Fibroblast of lung (primary cell): Measurements from ENCODE around the gene RAB8B. TPM values are rescaled to one million over a fixed set of nuclear protein-coding genes. Genes with fewer than 3 reads are reported as not detected.

Source experiments
- DNase-seq, 2 donors: peaks; one replicate each; pipeline versions ENCODE4 v3.0.0 to v3.0.0-alpha.2; 2010; ENCODE audit warnings: low read depth in 2 of 2
- H2AFZ ChIP-seq: 2 replicates; pipeline ENCODE4 v1.5.1; 2012; ENCODE audit warnings: low read length, control low read depth, inconsistent platforms
- H3K27ac ChIP-seq: 2 replicates; pipeline ENCODE4 v1.5.1; 2011; ENCODE audit warnings: low read length, control low read depth; ENCODE audit not compliant: insufficient read depth
- H3K27me3 ChIP-seq: 2 replicates; pipeline ENCODE4 v1.5.1; 2011; ENCODE audit warnings: mild to moderate bottlenecking, low read length; ENCODE audit not compliant: control insufficient read depth, insufficient read depth
- H3K36me3 ChIP-seq: 2 replicates; pipeline ENCODE4 v1.5.1; 2011; ENCODE audit warnings: low read length; ENCODE audit not compliant: control insufficient read depth, insufficient read depth
- H3K4me1 ChIP-seq: 2 replicates; pipeline ENCODE4 v1.5.1; 2011; ENCODE audit warnings: low read length; ENCODE audit not compliant: control insufficient read depth, insufficient read depth; ENCODE audit errors: extremely low read depth
- H3K4me2 ChIP-seq: 2 replicates; pipeline ENCODE4 v1.5.1; 2011; ENCODE audit warnings: low read length, control low read depth; ENCODE audit not compliant: insufficient read depth; ENCODE audit errors: extremely low read depth
- H3K4me3 ChIP-seq, 4 experiments: fragments of 200-600 bp in 1 of 4; sonication (generic) in 1 of 4; replicated peaks in 1 of 4; 2 replicates each; pipeline ENCODE4 v1.5.1; 2011 to 2016; ENCODE audit warnings: low read length in 4 of 4, low read depth in 3 of 4, mild to moderate bottlenecking in 3 of 4, control low read depth in 2 of 4, inconsistent platforms in 1 of 4, mixed read lengths in 1 of 4; ENCODE audit not compliant: insufficient read depth in 1 of 4; ENCODE audit errors: control extremely low read depth in 1 of 4
- H3K79me2 ChIP-seq: 2 replicates; pipeline ENCODE4 v1.5.1; 2012; ENCODE audit warnings: mild to moderate bottlenecking, low read length, inconsistent platforms; ENCODE audit not compliant: control insufficient read depth, insufficient read depth
- H3K9ac ChIP-seq: 2 replicates; pipeline ENCODE4 v1.5.1; 2011; ENCODE audit warnings: mild to moderate bottlenecking, low read length, control low read depth; ENCODE audit not compliant: insufficient read depth
- H3K9me3 ChIP-seq: 2 replicates; pipeline ENCODE4 v1.5.1; 2012; ENCODE audit warnings: low read depth, low read length; ENCODE audit not compliant: control insufficient read depth, insufficient read depth
- H4K20me1 ChIP-seq: 2 replicates; pipeline ENCODE4 v1.5.1; 2011; ENCODE audit warnings: low read length; ENCODE audit not compliant: control insufficient read depth, insufficient read depth; ENCODE audit errors: extremely low read depth
- EZH2 ChIP-seq: IDR thresholded peaks from 2 replicates; pipeline ENCODE4 v1.5.1; 2012; ENCODE audit warnings: low read length, control low read depth, mild to moderate bottlenecking; ENCODE audit errors: missing control alignments
- polyA plus RNA-seq, 2 donors: library from polyadenylated mRNA; depleted of rRNA in 1 of 2; stranded (reverse) in 1 of 2; unstranded in 1 of 2; fragments of >200 nt; gene quantifications; 2 replicates each; pipeline ENCODE4 v1.2.1, GENCODE V29; 2011 to 2012; ENCODE audit warnings: missing spikeins in 1 of 2
- total RNA-seq: library from RNA; depleted of rRNA; stranded (reverse); fragments of >200 nt; gene quantifications from 2 replicates; pipeline ENCODE4 v1.2.1, GENCODE V29; 2014
- TF ChIP-seq, protein P1 (sequence below), 2 donors: IDR thresholded peaks in 1 of 2; conservative IDR thresholded peaks in 1 of 2; 1 replicate in 1 of 2; 2 replicates in 1 of 2; pipeline ENCODE4 v1.5.1; 2011 to 2012; ENCODE audit warnings: low read length in 2 of 2, control low read depth in 1 of 2, inconsistent platforms in 1 of 2, low read depth in 1 of 2, mild to moderate bottlenecking in 1 of 2

The RAB8B gene
- total and polyA plus RNA-seq, 2 donors (not counting 1 experiment from before 2014, with no cell fraction given), result 107 to 111 TPM

DNA sequence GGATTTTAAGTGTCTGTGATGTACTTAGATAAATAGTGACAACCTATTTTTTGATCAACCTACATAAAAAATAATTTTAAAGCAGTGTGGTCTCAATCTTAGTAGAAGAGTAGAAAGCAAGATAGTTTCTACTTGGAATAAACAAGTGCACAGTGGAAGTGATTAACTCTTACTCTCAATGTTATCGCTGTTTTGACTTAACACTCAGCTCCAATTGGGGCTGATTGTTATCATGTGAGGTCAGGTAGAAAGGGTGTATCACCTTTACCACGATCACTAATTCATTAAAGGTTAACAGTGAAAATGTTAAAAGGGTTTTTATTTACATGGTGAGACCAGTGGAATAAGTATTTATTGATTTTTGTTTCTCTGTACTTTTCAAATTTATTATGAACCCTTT, 65.6 kb downstream of the RAB8B start:
- no peak for TF ChIP-seq EZH2
- TF ChIP-seq, protein P1, sequence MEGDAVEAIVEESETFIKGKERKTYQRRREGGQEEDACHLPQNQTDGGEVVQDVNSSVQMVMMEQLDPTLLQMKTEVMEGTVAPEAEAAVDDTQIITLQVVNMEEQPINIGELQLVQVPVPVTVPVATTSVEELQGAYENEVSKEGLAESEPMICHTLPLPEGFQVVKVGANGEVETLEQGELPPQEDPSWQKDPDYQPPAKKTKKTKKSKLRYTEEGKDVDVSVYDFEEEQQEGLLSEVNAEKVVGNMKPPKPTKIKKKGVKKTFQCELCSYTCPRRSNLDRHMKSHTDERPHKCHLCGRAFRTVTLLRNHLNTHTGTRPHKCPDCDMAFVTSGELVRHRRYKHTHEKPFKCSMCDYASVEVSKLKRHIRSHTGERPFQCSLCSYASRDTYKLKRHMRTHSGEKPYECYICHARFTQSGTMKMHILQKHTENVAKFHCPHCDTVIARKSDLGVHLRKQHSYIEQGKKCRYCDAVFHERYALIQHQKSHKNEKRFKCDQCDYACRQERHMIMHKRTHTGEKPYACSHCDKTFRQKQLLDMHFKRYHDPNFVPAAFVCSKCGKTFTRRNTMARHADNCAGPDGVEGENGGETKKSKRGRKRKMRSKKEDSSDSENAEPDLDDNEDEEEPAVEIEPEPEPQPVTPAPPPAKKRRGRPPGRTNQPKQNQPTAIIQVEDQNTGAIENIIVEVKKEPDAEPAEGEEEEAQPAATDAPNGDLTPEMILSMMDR (conservative IDR thresholded peaks at IDR 0.05 in 1 of 2, IDR thresholded peaks at IDR 0.05 in 1 of 2; ENCODE audit: low read depth in 1 of 2, low read length in 2 of 2), result no peak
- no peak overlapping the region for H3K4me2 ChIP-seq
- no peak overlapping the region for H3K27ac ChIP-seq
- no peak overlapping the region for H2AFZ ChIP-seq
- no peaks in the 10 kb centered on the region for H3K27me3 ChIP-seq
- H3K79me2 ChIP-seq, result peaks cover 5% of the 10 kb centered on the region
- H4K20me1 ChIP-seq, result no peaks in the 10 kb centered on the region
- H3K36me3 ChIP-seq, result peaks cover 4% of the 10 kb centered on the region
- no peaks in the 10 kb centered on the region for H3K9me3 ChIP-seq
- H3K9ac ChIP-seq, result no peak overlapping the region
- H3K4me1 ChIP-seq, result peaks cover 27% of the 10 kb centered on the region
- DNase-seq, result no peak
- no peak overlapping the region for H3K4me3 ChIP-seq

DNA sequence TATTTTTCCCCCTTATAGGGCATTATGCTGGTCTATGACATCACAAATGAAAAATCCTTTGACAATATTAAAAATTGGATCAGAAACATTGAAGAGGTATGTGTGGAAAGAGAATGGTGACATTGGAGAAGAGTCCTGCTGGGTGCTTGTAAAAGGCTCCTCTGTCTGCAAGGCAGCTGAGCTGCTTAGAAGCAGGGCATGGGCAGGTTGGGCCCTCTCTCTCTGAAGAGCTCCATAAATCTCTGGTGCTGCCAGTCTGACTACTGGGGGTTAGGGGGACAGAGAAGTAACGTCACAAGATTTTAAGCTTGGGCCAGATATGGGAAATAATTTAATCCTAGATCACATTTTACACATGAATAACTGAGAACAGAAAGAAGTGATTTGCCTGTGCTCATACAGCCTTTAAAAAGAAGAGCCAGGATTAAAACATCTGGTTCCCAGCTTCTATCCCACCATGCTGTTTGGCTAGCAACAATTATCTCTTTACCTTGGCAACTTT, 66.1 kb downstream of the RAB8B start:
- Histone ChIP-seq H3K27ac (no peak overlapping the region), H2AFZ (no peak overlapping the region), H3K36me3 (peaks cover 6% of the 10 kb centered on the region), H3K79me2 (peaks cover 5% of the 10 kb centered on the region), H3K4me3 (no peak overlapping the region), H3K9me3 (no peaks in the 10 kb centered on the region), H3K4me2 (no peak overlapping the region), H3K27me3 (no peaks in the 10 kb centered on the region), H4K20me1 (no peaks in the 10 kb centered on the region), H3K4me1 (peaks cover 26% of the 10 kb centered on the region), H3K9ac (no peak overlapping the region)
- TF ChIP-seq, protein P1 (conservative IDR thresholded peaks at IDR 0.05 in 1 of 2, IDR thresholded peaks at IDR 0.05 in 1 of 2; ENCODE audit: low read depth in 1 of 2, low read length in 2 of 2), result no peak
- no peak for TF ChIP-seq EZH2
- DNase-seq, result no peak

DNA sequence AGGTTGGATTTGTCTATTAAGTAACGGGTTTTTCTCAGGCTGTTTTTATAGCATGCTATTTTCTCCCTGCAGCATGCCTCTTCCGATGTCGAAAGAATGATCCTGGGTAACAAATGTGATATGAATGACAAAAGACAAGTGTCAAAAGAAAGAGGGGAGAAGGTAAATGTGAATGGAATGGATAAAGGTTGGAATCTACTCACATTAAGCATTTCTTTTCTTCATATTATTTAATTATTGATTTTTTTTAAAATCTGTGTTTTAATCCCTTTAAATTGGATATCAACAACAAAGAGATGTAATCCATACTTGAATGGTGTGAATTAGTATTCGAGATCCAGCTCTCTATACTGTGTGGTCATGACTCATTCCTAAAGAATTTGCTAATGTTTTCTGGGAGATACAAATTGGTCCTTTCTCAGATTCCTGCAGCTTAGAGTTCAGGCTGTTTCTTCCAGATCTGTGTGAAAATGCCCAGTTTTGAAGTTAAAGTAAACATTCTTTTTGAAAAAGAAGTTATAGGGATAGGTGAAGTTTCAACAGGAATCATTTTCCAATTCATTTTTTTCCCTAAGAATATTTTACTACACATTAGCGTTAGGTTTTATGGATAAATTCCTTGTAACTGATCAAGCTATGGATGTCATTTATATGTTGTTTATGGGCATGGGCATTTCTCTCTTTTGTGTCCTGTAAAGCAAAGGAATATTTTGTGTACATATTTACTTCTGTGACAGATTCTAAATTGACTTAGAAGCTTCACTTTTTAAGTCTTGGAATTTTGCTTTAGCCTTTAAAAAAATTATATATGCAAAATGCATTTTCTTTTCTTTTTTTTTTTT, 67.2 kb downstream of the RAB8B start:
- no peak overlapping the region for H2AFZ ChIP-seq
- DNase-seq, result peak; percentile 86 to 87
- H3K4me2 ChIP-seq, result peak overlapping the region; percentile 66
- no peaks in the 10 kb centered on the region for H3K9me3 ChIP-seq
- peaks cover 5% of the 10 kb centered on the region for H3K36me3 ChIP-seq
- H3K4me3 ChIP-seq, result no peak overlapping the region
- no peak for TF ChIP-seq EZH2
- H3K27me3 ChIP-seq, result no peaks in the 10 kb centered on the region
- H3K9ac ChIP-seq, result no peak overlapping the region
- H4K20me1 ChIP-seq, result no peaks in the 10 kb centered on the region
- H3K79me2 ChIP-seq, result peaks cover 5% of the 10 kb centered on the region
- no peak overlapping the region for H3K27ac ChIP-seq
- H3K4me1 ChIP-seq, result peaks cover 16% of the 10 kb centered on the region
